ENCODE results near the gene SEMA4D.

- TF ChIP-seq CTCF (conservative IDR thresholded peaks at IDR 0.05; ENCODE audit: low read length): no peak
- no peak for TF ChIP-seq EZH2phosphoT487 (IDR thresholded peaks at IDR 0.05; ENCODE audit: borderline replicate concordance)
Observed at GRCh38 chr9:89514337-89514736, 16.4 kb upstream of the SEMA4D start.
